ENCODE measurements around the gene DIAPH2.

The DIAPH2 gene

DNA sequence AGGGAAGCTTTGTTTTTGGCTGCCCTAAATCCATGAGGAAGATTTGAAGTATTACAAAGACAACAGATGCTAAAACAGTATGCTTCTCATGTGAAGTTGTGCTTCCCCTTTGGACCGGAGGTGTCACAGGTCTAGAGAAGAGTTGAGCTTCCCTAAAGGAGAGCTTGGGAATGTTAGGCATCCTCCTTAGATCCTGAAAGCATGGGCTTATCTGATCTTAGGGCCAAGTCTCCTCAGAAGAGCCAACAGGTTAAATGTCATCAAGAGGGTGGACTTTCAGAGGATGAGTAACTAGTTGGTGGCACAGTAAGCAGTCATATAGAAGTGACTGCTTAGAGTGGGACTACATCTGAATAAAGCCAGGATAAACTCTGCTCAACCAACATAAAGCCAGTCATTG, 404.5 kb downstream of the DIAPH2 start:
- H3K4me3 ChIP-seq (ENCODE audit: control insufficient read depth, low read depth, low read length) = no peak overlapping the region
- TF ChIP-seq, protein P1, sequence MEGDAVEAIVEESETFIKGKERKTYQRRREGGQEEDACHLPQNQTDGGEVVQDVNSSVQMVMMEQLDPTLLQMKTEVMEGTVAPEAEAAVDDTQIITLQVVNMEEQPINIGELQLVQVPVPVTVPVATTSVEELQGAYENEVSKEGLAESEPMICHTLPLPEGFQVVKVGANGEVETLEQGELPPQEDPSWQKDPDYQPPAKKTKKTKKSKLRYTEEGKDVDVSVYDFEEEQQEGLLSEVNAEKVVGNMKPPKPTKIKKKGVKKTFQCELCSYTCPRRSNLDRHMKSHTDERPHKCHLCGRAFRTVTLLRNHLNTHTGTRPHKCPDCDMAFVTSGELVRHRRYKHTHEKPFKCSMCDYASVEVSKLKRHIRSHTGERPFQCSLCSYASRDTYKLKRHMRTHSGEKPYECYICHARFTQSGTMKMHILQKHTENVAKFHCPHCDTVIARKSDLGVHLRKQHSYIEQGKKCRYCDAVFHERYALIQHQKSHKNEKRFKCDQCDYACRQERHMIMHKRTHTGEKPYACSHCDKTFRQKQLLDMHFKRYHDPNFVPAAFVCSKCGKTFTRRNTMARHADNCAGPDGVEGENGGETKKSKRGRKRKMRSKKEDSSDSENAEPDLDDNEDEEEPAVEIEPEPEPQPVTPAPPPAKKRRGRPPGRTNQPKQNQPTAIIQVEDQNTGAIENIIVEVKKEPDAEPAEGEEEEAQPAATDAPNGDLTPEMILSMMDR (IDR thresholded peaks at IDR 0.05; ENCODE audit: control insufficient read depth, insufficient read depth, low read depth, low read length, missing control alignments) = no peak
- DNase-seq (ENCODE audit: low read depth) = no peak

- TF ChIP-seq, protein P1 (IDR thresholded peaks at IDR 0.05; ENCODE audit: control insufficient read depth, insufficient read depth, low read depth, low read length, missing control alignments) = no peak
Measured at GRCh38 chrX:97096385-97096784, 411.7 kb downstream of the DIAPH2 start.

GRCh38 chrX:97102938-97103337, 418.3 kb downstream of the DIAPH2 start:
- TF ChIP-seq, protein P1 (IDR thresholded peaks at IDR 0.05; ENCODE audit: control insufficient read depth, insufficient read depth, low read depth, low read length, missing control alignments) = no peak
- no peak overlapping the region for H3K4me3 ChIP-seq (ENCODE audit: control insufficient read depth, low read depth, low read length)
- no peak for DNase-seq (ENCODE audit: low read depth)

More at GRCh38 chrX:97096385-97096784, 411.7 kb downstream of the DIAPH2 start:
- no peak overlapping the region for H3K4me3 ChIP-seq (ENCODE audit: control insufficient read depth, low read depth, low read length)
- DNase-seq (ENCODE audit: low read depth) = no peak

- DNase-seq (ENCODE audit: low read depth) = no peak
- TF ChIP-seq, protein P1 (IDR thresholded peaks at IDR 0.05; ENCODE audit: control insufficient read depth, insufficient read depth, low read depth, low read length, missing control alignments) = no peak
- no peak overlapping the region for H3K4me3 ChIP-seq (ENCODE audit: control insufficient read depth, low read depth, low read length)
Measured at GRCh38 chrX:97109730-97110129, 425.1 kb downstream of the DIAPH2 start.

GRCh38 chrX:97117572-97117971, 432.9 kb downstream of the DIAPH2 start:
- no peak for DNase-seq (ENCODE audit: low read depth)
- TF ChIP-seq, protein P1 (IDR thresholded peaks at IDR 0.05; ENCODE audit: control insufficient read depth, insufficient read depth, low read depth, low read length, missing control alignments) = no peak

GRCh38 chrX:97119474-97120109, 434.9 kb downstream of the DIAPH2 start:
- no peak for DNase-seq (ENCODE audit: low read depth)
- no peak overlapping the region for H3K4me3 ChIP-seq (ENCODE audit: control insufficient read depth, low read depth, low read length)
- TF ChIP-seq, protein P1 (IDR thresholded peaks at IDR 0.05; ENCODE audit: control insufficient read depth, insufficient read depth, low read depth, low read length, missing control alignments) = no peak

More at GRCh38 chrX:97117572-97117971, 432.9 kb downstream of the DIAPH2 start:
- H3K4me3 ChIP-seq (ENCODE audit: control insufficient read depth, low read depth, low read length) = no peak overlapping the region
